ENCODE results near the gene HDAC9.

Gene HDAC9

DNA sequence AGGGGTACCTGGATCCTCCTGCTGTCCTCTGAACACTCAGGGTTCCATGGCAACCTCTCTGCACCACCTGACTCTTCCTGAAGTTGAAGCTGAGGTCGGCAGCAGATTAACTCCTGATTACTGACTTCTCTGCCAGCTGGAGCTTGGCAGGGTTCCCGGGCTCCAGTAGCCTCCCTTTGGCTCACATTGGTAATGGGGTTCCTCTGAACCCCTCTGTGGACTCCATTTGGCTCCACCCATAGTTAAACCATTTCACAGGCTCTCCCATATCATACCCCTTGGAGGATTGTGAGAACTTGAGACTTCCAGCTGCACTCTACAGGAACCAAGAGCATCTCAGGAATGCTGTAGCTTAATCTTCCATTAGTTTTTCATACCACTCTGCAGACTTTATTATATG, 292.5 kb downstream of the HDAC9 start:
- no peak for DNase-seq (ENCODE audit: low read depth in 2 of 2)

DNA sequence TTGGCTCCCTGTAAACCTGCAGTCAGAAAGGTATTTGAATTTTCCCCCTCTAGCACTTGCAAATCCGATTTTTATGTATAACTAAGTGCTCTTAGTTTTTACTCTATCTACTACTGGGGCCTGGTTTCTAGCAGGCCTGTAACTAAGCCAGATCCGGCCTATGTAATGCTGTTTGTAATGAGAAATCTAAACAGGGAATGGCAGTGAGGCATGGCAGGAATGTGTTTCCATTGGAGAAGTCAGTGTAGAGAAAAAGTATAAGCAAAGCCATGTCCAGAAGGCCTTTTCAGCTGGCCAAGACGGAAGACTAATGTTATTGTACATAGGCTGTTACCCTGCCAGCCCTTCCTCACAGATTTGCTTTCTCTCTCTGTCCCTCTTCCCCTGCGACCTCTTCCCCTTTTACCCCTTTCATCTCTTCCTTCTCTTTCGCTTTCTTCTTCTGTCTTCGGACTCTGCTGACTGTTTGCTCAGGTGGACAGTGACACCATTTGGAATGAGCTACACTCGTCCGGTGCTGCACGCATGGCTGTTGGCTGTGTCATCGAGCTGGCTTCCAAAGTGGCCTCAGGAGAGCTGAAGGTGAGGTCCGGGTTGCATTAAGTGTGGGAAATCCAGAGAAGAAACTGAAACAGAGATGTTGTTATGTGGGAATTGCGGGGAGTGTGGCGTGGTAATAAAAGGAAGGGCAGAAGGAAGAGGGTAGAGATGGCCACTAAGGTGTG, 297.5 kb downstream of the HDAC9 start:
- DNase-seq (ENCODE audit: low read depth in 2 of 2), result no peak

DNA sequence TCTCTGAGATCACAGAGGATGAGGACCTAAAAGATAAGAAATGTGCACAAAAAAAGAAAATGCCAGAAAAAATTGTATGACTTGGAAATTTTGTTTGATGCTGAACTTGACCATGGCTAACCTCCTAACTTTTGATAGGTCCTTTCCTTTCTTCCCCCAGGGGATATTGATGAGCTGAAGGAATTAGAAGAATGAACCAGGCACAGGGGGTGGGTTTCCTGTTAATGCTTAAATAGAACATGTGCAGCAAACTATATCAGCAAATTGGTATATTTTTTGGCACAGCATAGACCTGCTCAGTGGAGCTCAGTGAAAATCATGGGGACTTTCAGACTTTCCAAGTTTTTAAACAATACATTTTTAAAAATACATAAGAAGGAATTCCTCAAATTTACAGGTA, 300.7 kb downstream of the HDAC9 start:
- DNase-seq (ENCODE audit: low read depth in 2 of 2), result no peak

DNA sequence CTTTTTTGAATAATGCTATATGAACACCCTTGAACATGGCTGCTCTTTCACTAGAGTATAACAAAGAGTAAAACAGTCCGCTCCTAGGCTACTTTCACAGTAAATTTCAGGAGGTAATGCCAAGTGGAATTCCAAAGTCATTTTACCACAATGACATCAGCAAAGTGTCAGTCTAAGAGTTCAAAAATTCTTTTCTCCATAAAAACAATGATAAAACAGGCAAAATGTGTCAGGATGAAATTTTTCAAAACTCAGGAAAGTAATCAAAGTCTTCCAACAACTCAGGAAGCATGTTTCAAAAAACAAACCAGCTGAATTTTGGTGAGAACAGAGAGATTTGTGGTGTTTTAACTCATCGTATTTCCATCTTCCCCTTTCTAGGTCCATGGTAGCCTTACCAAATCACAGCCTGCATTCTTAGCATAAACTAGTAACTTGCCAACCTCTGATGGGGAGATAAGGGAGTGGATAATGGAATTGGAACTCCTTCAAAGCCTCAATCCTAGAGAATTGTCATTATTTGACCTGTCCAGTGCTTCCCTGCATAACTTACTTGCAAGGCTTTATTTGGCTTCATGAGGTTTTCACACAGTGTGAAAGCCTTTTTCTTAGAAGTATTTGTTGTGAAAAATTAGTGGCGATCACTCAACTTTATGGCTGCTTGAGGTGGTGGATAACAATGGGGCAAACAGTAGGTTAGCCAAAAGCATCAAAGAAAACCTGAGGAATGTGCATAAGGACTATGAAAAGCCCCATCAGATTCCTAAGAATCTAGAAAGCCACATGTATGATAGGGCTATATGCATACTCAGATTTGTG, 302.7 kb downstream of the HDAC9 start:
- DNase-seq (ENCODE audit: low read depth in 2 of 2), result no peak

DNA sequence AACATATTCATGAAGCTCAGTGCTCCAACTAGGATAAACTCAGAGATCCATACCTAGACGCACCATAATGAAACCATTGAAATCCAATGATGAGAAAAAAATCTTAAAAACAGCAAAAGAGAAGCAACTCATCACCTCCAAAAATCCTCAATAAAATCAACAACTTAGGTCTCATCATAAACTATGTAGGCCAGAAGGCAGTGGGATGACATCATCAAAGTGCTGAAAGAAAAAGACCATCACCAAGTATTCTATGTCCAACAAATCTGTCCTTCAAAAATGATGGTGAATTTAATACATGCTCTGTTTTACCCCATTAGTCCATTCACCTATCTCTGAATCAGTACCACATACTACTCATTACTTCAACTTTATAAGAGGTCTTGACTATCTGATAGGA, 304.4 kb downstream of the HDAC9 start:
- DNase-seq (ENCODE audit: low read depth in 2 of 2), result no peak

DNA sequence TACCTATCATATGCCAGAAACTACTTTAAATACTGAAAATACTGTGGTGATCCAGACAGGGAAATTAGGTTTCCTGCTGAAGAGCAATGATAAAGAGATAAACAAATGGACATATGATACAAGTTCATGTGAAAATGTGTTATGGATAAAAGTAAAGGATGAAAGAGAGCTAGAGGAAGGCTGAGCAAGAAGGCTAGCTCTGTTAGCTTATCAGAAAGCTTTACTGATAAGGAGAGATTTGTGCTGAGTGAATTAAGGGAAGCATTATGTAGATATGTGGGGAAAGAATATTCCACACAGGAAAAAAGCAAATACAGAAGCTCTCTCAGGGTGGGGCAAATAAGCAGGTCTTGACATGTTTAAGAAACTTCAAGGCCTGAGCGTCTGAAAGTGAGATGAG, 308.4 kb downstream of the HDAC9 start:
- DNase-seq (ENCODE audit: low read depth in 2 of 2), result no peak

DNA sequence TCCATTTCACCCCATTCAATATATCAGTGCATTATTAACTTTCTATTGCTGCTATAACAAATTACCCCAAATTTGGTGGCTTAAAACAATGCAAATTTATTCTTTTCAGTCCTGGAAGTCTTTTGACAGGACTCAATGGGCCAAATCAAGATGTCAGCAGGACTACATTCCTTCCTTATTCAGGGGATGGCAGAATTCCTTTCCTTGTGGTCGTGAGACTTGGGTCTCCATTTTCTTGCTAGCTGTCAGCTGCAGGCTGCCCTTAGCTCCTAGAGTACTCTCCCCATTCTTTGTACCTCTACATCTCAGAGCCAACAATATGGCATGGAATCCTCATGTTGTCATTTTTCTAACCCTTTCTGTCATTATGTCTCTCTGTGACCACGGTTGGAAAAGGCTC, 310.6 kb downstream of the HDAC9 start:
- no peak for DNase-seq (ENCODE audit: low read depth in 2 of 2)

DNA sequence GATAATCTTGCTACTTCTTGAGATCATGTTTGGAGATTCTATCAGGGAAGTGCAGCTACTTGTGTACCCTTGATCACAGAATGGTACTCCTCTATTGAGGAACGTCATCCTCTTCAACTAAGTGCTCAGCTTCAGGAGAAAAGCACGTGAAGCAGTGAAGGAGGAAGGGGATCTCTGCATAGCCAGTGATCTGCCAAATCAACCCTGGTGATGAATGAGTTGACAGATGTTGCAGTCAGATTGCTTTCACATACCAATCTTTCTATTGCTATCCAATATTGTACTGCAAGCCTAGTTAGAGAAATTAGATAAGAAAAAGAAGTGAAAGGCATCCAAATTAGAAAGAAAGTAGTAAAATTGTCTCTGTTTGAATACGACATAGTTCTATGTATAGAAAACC, 312.5 kb downstream of the HDAC9 start:
- DNase-seq (ENCODE audit: low read depth in 2 of 2), result no peak

DNA sequence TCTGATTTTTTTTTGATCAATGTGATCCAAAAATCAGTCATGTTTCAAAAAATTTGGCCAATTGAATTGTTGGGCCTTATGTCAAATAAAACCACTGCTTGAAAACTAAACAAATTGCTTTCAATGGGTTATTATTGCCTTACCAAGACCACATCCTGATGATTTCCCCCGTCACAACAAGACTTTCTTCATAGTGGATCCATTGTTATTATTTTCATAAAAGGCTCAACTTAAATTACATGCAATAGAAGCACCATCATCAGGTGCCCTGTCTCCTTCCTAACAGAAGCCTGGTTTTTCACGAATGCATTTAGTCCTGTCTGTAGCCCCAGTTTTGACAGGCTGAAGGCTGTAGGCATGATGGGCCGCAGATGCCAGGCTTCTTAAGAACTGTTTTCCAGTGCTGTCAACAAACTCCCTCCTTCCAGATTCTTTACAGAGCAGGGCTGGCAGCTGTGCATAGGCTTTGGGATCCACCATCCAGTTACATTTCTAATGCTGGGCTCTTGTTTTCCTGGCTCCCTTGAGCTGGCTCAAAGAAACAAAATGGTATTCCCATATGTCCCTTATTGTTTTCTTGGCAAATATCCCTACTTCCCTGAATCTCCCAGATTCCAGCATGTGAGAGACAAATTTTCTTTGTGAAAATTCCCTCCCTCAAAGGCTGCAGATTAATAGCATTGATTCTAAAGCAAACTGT, 319.9 kb downstream of the HDAC9 start:
- no peak for DNase-seq (ENCODE audit: low read depth in 2 of 2)

DNA sequence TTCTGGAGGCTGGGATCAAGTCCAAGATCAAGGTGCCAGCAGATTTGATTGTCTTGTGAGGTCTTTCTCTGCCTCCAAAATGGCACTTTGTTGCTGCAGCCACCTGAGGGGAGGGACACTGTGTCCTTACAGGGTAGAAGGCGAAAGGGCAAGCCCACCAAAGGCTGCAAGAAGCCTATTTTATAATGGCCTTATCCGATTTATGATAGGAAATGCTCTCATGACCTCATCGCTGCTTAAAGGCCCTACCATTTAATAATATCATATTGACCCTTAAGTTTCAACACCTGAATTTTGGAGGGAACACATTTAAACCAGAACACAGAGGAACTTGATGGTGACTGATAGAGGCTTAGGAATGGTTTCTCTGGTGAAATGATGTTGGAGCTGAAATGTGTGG, 325.4 kb downstream of the HDAC9 start:
- DNase-seq (ENCODE audit: low read depth in 2 of 2), result no peak

DNA sequence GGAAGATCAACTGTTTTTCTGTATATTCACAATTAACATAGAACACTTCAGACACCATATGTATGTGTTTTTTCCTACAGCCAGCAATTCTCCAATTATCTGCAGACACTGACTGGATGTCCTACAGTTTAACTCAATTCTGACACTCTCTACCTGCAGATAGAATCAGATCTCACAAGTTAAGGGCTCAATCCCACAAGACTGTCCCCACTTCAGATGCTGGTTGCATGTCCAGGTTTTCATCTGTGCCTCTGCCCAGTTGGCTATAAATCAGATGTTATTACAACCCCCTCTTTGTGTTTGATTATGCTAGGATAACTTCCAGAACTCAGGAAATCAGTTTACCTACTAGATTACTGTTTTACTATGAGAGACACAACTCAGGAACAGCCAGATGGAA, 326.0 kb downstream of the HDAC9 start:
- no peak for DNase-seq (ENCODE audit: low read depth in 2 of 2)

DNA sequence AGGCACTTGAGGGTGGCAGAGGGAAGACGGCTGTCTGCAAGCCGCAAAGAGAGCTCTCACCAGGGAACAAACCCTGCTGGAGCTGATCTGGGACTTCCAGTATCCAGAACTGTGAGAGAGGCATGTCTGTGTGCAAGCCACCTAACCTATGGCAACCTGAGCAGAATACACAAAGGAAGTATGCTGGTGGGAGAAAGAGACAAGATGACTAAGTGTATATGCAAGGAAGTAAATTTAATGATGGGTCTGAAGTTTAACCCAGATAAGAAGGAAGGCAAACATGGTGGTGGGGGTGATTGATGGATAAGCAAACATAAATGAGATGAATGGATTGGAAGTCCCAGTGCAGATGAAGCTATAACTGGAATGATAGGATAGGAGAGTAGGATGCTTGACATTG, 328.6 kb downstream of the HDAC9 start:
- no peak for DNase-seq (ENCODE audit: low read depth in 2 of 2)

DNA sequence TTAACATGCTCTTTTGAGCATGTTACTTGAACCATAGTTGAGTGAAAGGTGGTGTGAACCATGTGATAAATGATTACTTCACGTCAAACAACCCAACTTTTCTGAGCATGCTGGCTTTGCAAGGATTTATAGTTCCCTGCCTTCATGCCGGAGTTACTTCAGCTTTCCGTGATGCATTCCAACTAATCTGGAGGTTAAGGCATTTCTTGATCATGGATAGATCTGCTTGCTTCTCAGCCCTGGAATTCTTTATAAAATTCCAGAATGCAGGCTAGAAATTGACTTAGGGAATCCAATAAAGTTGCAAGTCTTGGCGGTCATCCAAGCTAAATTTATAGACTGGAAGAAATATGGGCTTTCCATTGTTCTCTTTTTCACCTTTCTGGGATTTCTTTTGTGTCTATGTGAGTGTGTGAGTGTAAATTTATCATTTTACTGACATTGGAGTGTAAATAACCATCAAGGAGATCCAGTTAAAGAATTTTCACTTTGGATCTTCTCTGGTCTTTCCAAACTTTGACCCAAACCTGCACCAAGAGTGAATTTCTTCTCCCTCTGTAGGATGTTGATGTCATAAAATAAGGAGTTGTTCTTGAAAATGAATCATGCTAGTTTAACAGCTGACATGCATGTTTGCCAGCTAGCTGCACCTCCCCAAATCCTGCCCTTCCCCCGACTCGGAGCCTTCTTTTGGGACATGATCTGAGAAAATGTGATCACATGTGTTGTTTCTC, 332.9 kb downstream of the HDAC9 start:
- DNase-seq (ENCODE audit: low read depth in 2 of 2), result no peak

DNA sequence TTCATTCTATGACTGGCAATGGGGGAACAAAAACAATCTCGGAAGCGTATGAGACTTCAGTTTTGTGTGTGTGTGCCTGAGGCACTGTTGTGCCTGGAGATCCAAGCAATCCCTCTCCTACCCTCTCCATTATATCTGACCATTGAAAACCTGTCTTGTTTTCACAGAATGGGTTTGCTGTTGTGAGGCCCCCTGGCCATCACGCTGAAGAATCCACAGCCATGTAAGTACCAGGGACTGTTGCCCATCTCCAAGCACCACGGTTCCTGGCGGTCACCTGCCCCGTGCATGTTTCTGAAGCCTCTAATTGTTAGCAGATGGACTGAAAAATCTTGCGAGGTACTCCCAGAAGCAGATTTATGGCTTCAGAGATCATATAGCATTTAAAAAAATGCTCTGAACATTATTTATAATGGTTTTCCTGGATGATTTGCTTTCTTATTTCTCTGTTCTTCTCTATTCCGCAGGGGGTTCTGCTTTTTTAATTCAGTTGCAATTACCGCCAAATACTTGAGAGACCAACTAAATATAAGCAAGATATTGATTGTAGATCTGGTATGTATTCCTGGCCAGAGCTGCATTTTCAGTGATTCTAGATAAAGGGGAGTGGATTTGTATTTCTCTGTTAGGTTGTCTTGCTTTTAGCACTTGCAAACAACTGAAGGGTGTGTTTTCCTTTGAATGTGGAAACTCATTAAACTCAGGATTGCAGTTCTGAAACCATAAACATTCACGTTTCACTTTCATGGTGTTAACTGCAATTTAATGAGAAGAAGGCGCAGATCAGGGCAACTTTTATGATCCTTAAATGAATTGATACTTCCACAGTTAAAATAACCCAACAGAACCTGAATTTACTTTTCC, 333.7 kb downstream of the HDAC9 start:
- no peak for DNase-seq (ENCODE audit: low read depth in 2 of 2)

DNA sequence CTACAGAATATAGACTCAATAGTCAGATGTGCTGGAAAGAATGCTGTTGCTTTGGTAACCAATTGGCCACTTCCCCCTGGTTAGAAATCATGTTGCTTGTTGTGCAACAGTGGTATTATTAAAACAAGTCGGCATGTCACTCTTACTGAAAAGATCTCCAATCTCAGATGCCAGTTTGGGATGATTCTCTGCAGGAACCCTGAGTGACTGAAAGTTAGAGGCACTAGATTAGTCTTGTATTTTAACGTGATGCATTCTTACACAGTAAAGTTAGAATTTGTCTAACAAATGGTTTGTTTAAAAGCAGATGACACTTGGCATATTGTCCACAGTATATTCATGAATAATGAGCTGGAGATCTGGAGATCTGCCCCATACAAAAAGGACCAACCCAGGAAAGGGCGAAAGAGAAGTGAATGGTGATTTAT, 334.3 kb downstream of the HDAC9 start:
- no peak for DNase-seq (ENCODE audit: low read depth in 2 of 2)

DNA sequence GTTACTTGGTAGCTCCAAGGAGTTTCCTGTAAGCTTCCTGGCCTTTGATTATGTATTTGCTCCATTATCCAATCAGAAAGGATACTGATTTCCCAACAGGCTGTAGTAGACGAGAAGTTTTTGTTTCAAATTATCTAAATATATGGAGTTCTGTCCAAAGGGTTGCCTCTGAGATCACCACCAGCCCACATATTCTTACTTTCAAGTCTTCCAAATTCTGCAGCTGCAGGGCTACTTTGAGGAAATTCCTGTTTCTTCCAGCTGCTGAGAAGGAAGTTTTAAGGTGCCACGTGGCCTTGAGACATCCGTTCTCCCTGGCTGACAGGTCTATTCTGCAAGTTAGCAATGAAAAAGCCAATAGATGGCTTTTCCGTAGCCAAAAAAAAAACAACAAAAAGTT, 335.9 kb downstream of the HDAC9 start:
- no peak for DNase-seq (ENCODE audit: low read depth in 2 of 2)

DNA sequence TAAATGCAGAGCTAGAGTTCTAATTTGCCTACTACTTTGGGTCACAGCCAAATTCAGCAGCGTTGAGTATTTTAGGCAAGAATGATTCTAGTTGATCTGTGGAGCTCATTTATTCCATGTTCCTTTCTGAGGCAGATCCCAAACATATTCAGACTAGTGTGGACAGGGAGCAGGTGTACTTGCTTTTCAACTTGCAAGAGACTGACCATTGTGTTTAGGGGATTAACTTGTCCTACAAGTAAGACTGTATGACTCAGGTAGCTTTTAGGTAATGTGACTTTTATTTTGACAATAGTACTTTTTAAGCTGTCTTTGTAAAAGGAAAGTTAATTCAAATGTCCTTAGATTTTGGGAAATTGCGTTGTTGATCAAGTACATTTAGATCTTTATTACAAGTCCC, 336.4 kb downstream of the HDAC9 start:
- DNase-seq (ENCODE audit: low read depth in 2 of 2), result no peak

DNA sequence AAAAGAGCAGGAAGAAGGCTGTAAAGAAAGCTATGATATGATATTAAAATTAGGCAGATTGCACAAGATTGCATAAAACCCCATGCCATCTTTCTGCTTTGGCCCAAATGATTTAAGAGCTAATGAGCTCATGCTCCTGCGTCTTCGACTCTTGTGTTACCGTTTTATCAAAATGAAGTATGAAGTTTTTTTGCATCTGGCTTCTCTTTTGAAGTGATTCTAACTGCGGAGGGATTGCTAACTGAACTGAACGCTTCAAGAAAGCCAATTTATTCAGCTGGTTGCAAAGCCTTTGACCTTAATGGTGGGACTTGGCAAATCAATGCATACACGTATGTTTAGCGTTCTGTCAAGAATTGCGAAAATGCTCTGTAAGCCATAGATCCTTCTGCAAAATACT, 339.0 kb downstream of the HDAC9 start:
- DNase-seq (ENCODE audit: low read depth in 2 of 2), result no peak

DNA sequence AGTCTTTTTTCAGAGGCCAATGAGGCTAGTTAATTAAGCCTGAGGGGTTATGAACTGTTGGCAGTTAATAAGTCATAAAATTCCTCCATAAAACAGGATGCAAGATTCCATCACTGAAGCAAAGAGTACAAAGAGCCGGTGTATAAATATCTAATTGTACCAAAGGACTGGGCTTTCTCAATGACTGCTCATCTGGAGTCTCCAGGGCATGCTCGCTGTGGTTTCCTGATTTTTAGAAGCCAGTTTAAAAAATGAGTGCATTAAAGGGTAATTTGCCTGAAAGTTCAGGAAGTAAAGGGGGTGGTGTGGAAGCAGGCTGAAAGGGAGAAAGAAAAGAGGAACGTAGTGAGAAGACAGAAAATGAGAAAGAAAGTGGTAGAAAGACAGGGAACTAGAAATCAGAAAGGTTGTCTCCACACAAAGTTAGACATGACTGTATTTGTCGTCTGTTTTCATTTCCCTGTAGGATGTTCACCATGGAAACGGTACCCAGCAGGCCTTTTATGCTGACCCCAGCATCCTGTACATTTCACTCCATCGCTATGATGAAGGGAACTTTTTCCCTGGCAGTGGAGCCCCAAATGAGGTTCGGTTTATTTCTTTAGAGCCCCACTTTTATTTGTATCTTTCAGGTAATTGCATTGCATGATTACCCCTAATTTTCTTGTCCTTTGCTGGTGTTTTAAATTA, 339.6 kb downstream of the HDAC9 start:
- no peak for DNase-seq (ENCODE audit: low read depth in 2 of 2)

DNA sequence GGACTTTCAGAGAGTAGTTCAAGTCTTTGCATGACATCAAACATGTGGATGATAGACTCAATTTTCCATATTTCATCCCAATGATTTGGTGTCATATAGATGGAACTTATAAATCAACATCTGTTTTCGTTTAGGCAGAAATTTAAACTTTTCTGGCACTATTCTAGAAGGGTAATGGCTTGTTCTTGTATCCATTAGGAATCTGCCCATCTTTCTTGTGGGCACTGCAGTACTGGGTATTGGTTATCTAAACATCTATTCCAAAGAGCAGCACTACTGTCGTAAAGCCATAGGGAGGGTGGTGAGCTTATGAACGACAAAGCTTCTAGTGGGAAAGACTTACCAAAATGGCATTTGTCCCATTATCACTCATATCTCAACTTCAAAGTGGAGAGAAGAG, 348.4 kb downstream of the HDAC9 start:
- no peak for DNase-seq (ENCODE audit: low read depth in 2 of 2)

DNA sequence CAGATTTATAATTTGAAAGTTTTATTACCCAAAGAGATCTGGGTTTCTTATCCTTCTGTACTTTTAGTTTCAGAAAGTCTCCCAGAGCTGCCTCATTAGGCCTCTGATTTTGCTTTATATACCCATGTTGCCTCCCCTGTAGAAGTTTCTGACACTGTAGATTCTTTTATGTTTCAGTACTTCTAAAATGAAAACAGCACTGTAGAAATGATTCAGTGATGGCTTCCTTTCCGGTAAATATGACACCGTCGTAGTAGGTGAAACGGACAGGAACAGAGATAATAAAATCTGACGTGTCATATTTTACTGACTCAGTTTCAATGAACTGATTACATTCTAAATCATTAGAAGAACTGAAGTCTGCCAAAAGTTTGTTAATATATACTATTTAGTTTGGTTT, 349.2 kb downstream of the HDAC9 start:
- DNase-seq (ENCODE audit: low read depth in 2 of 2), result no peak
